ENCODE measurements around the gene SP100.
"Not testable (repeated sequence)": the region's sequence is repeated elsewhere in the genome, so short reads cannot be mapped to it uniquely, and the experiment has no call there.

Gene SP100

DNA sequence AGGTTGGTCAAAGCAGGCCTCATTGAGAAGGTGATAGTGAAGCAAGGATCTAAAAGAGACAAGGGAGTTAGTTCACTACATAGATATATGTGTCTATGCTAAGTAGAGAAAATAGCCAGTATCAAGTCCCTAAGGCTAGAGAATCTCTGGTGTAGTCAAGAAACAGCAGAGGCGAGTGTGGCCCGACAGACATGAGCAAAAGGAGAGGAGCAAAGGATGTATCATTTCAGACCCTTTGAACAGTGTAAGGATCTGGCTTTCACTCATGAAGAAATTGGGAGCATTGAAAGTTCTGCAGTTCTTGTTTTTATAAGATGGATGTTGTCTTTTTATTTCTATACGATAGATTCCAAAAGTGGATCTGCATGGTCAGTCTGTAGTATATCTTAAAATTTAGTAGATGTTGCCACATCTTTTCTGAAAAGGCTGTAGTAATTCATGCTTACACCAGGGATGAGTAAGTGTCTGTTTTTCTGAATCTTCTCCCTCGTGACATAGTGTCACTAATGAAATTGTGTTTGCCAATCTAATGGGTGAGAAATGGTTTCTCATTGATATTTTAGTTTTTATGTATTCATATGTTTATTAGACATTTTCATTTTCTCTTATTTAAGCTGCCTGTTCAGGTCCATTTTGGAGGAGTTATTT, 18.8 kb downstream of the SP100 start:
- H3K4me3 ChIP-seq (ENCODE audit: low read length) = no peak overlapping the region
- TF ChIP-seq CTCF (conservative IDR thresholded peaks at IDR 0.05; ENCODE audit: low read depth, low read length) = no peak
- DNase-seq (ENCODE audit: low read depth) = no peak

- no peak for TF ChIP-seq CTCF (conservative IDR thresholded peaks at IDR 0.05; ENCODE audit: low read depth, low read length)
- no peak overlapping the region for H3K4me3 ChIP-seq (ENCODE audit: low read length)
- DNase-seq (ENCODE audit: low read depth) = no peak
Measured at GRCh38 chr2:230435431-230435830, 19.4 kb downstream of the SP100 start.

DNA sequence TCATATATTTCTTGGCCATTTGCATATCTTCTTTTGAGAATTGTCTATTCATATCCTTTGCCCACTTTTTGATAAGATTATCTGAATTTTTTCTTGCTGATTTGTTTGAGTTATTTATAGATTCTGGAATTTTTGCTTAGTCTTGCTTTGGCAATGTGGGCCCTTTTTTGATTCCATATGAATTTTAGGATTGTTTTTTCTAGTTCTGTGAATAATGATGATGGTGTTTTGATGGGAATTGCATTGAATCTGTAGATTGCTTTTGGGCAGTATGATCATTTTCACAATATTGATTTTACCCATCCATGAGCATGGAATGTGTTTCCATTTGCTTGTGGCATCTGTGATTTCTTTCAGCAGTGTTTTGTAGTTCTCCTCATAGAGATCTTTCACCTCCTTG, 23.1 kb downstream of the SP100 start:
- DNase-seq (ENCODE audit: low read depth); H3K4me3 ChIP-seq (ENCODE audit: low read length): not testable (repeated sequence)

DNA sequence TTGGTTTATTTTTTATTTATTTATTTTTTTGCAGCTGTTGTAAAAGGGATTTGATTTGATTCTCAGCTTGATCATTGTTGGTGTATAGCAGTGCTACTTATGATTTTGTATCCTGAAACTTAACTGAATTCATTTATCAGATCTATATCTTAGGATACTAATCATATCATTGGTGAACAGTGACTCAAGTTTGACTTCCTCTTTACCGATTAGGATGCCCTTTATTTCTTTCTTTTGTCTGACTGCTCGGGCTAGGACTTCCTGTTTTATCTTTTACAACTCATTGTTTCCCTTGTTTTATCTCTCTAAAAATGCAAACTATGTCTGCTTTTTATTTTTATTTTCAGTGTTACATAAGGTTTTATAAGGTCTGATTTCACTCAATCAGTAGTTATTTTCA, 23.6 kb downstream of the SP100 start:
- H3K4me3 ChIP-seq (ENCODE audit: low read length) = no peak overlapping the region
- no peak for TF ChIP-seq CTCF (conservative IDR thresholded peaks at IDR 0.05; ENCODE audit: low read depth, low read length)

GRCh38 chr2:230441227-230441897, 25.4 kb downstream of the SP100 start:
- TF ChIP-seq CTCF (conservative IDR thresholded peaks at IDR 0.05; ENCODE audit: low read depth, low read length) = no peak
- H3K4me3 ChIP-seq (ENCODE audit: low read length) = no peak overlapping the region
- DNase-seq (ENCODE audit: low read depth) = no peak

More for the DNA sequence above, 23.6 kb downstream of the SP100 start:
- no peak for DNase-seq (ENCODE audit: low read depth)

DNA sequence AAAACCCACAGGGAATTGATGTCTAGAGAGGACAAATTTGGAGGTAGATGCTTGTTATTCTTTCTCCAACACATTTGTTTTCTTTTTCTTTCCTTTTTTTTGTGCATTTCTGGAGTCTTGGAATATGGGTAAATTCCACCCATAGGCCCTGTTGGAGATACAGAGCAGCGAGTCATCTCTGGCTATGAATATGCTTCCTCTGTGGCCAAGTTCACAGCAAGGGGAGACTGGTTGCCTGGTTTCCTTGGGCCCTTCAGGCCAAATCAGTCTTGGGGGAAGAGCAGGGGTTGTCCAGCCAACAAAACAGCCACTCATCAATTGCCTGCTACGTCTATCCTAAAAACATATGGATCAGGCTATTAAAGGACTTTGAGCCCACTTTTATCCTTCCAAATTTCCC, 27.5 kb downstream of the SP100 start:
- no peak overlapping the region for H3K4me3 ChIP-seq (ENCODE audit: low read length)
- DNase-seq (ENCODE audit: low read depth) = no peak
- TF ChIP-seq CTCF (conservative IDR thresholded peaks at IDR 0.05; ENCODE audit: low read depth, low read length) = no peak

GRCh38 chr2:230444832-230445231, 28.8 kb downstream of the SP100 start:
- no peak for DNase-seq (ENCODE audit: low read depth)
- H3K4me3 ChIP-seq (ENCODE audit: low read length) = no peak overlapping the region
- no peak for TF ChIP-seq CTCF (conservative IDR thresholded peaks at IDR 0.05; ENCODE audit: low read depth, low read length)
